CD4-positive, CD25-positive, alpha-beta regulatory T cell (primary cell): ENCODE data around the gene NRL. TPM values are rescaled to one million over a fixed set of nuclear protein-coding genes. Genes with fewer than 3 reads are reported as not detected.
A peak's percentile ranks its signal among the peaks of the same experiment; 100 is the strongest.

Experiments used
- ATAC-seq, 2 donors: fragments of 150-1000 bp; cut with Tn5 transposase; one replicate each; pipeline ENCODE4 v1.10.0; 2021; ENCODE audit warnings: low read depth in 2 of 2, moderate number of reproducible peaks in 2 of 2, moderate library complexity in 1 of 2
- DNase-seq, 3 donors: peaks; one replicate each; pipeline versions ENCODE4 v3.0.0 to v3.0.0-alpha.2; 2012 to 2022; ENCODE audit warnings: mixed read lengths in 1 of 3
- H3K27ac ChIP-seq: one replicate; pipeline ENCODE4 v1.7.0; 2013; ENCODE audit warnings: mild to moderate bottlenecking, low read length; ENCODE audit not compliant: insufficient read depth, poor library complexity, severe bottlenecking
- H3K27me3 ChIP-seq: one replicate; pipeline ENCODE4 v1.7.0; 2013; ENCODE audit warnings: low read length; ENCODE audit not compliant: control insufficient read depth, insufficient read depth
- H3K36me3 ChIP-seq: one replicate; pipeline ENCODE4 v1.7.0; 2013; ENCODE audit warnings: mild to moderate bottlenecking, low read length, moderate library complexity; ENCODE audit not compliant: control insufficient read depth, insufficient read depth
- H3K4me1 ChIP-seq: 2 replicates; pipeline ENCODE4 v1.7.0; 2013; ENCODE audit warnings: mild to moderate bottlenecking, low read length; ENCODE audit not compliant: insufficient read depth, control insufficient read depth, poor library complexity, severe bottlenecking
- H3K4me3 ChIP-seq: one replicate; pipeline ENCODE4 v1.7.0; 2013; ENCODE audit warnings: low read depth, mild to moderate bottlenecking, low read length, moderate library complexity
- H3K9me3 ChIP-seq, 2 experiments: 1 replicate in 1 of 2; 2 replicates in 1 of 2; pipeline ENCODE4 v1.7.0; 2013; ENCODE audit warnings: low read length in 2 of 2, mild to moderate bottlenecking in 1 of 2, moderate library complexity in 1 of 2; ENCODE audit not compliant: control insufficient read depth in 2 of 2
- H3K27ac Mint-ChIP-seq, 3 donors: one replicate each; pipeline ENCODE4 v1.8.0; 2020 to 2022; ENCODE audit warnings: mild to moderate bottlenecking in 3 of 3, mixed read lengths in 3 of 3, moderate library complexity in 2 of 3
- H3K27me3 Mint-ChIP-seq: one replicate; pipeline ENCODE4 v1.8.0; 2022; ENCODE audit warnings: mild to moderate bottlenecking, mixed read lengths
- H3K36me3 Mint-ChIP-seq: one replicate; pipeline ENCODE4 v1.8.0; 2020; ENCODE audit warnings: mixed read lengths
- H3K4me1 Mint-ChIP-seq, 4 donors: one replicate each; pipeline ENCODE4 v1.8.0; 2020 to 2022; ENCODE audit warnings: mixed read lengths in 4 of 4, mild to moderate bottlenecking in 1 of 4
- H3K4me3 Mint-ChIP-seq, 4 donors: one replicate each; pipeline ENCODE4 v1.8.0; 2020 to 2022; ENCODE audit warnings: mild to moderate bottlenecking in 4 of 4, mixed read lengths in 4 of 4, moderate library complexity in 3 of 4
- H3K9me3 Mint-ChIP-seq, 7 donors: one replicate each; pipeline ENCODE4 v1.8.0; 2020 to 2022; ENCODE audit warnings: mixed read lengths in 7 of 7, mild to moderate bottlenecking in 3 of 7, moderate library complexity in 2 of 7
- polyA plus RNA-seq, 4 donors: library from polyadenylated mRNA; unstranded; fragments of 300-500 nt; fragmentation: Illumina TruSeq; gene quantifications; one replicate each; pipeline ENCODE4 v1.2.3, GENCODE V29; 2021
- total RNA-seq: library from RNA; stranded (reverse); gene quantifications from one replicate; pipeline ENCODE4 v1.2.3, GENCODE V29; 2022

NRL gene
- total and polyA plus RNA-seq, 5 donors from 2014 or later = 1.9 to 2.9 (median 2.2) TPM

- Histone ChIP-seq H3K27me3 (no peaks in the 10 kb centered on the region), H3K4me3 (no peak overlapping the region), H3K4me1 (no peaks in the 10 kb centered on the region), H3K27ac (no peak overlapping the region), H3K9me3 (no peaks in the 10 kb centered on the region), H3K36me3 (no peaks in the 10 kb centered on the region)
- ATAC-seq = no peak
- Mint-ChIP-seq H3K27me3 (peaks cover 22% of the 10 kb centered on the region), H3K9me3 (peaks cover 0 to 2% (median 0%) of the 10 kb centered on the region in 7 donors), H3K4me1 (peaks cover 0 to 2% (median 0%) of the 10 kb centered on the region in 4 donors), H3K27ac (no peak overlapping the region), H3K4me3 (no peak overlapping the region), H3K36me3 (no peaks in the 10 kb centered on the region)
- DNase-seq = no peak
Measured at GRCh38 chr14:24069411-24069735, 45.4 kb downstream of the NRL start.

GRCh38 chr14:24068711-24069410 lies 45.9 kb downstream of the NRL start:
- no peak overlapping the region for H3K4me3 ChIP-seq
- no peak for ATAC-seq
- H3K27me3 ChIP-seq = no peaks in the 10 kb centered on the region
- H3K27me3 Mint-ChIP-seq = peaks cover 22% of the 10 kb centered on the region
- H3K4me1 Mint-ChIP-seq = peaks cover 0 to 2% (median 0%) of the 10 kb centered on the region in 4 donors
- no peaks in the 10 kb centered on the region for H3K36me3 ChIP-seq
- no peak overlapping the region for H3K27ac ChIP-seq
- H3K9me3 ChIP-seq = no peaks in the 10 kb centered on the region
- H3K4me3 Mint-ChIP-seq = no peak overlapping the region
- no peak overlapping the region for H3K27ac Mint-ChIP-seq
- no peaks in the 10 kb centered on the region for H3K36me3 Mint-ChIP-seq
- no peaks in the 10 kb centered on the region for H3K9me3 Mint-ChIP-seq
- DNase-seq = no peak
- no peaks in the 10 kb centered on the region for H3K4me1 ChIP-seq

GRCh38 chr14:24067133-24068082 lies 47.3 kb downstream of the NRL start:
- no peak for ATAC-seq
- H3K9me3 Mint-ChIP-seq = no peaks in the 10 kb centered on the region

GRCh38 chr14:24066496-24067132 lies 48.1 kb downstream of the NRL start:
- no peaks in the 10 kb centered on the region for H3K9me3 ChIP-seq
- no peaks in the 10 kb centered on the region for H3K36me3 ChIP-seq
- no peak overlapping the region for H3K27ac ChIP-seq
- Mint-ChIP-seq H3K27me3 (peaks cover 16% of the 10 kb centered on the region), H3K9me3 (no peaks in the 10 kb centered on the region), H3K4me3 (no peak overlapping the region), H3K36me3 (no peaks in the 10 kb centered on the region), H3K4me1 (peaks cover 0 to 2% (median 0%) of the 10 kb centered on the region in 4 donors), H3K27ac (no peak overlapping the region)
- ATAC-seq (no peak), DNase-seq (no peak)
- H3K4me1 ChIP-seq = no peaks in the 10 kb centered on the region
- no peak overlapping the region for H3K4me3 ChIP-seq
- H3K27me3 ChIP-seq = no peaks in the 10 kb centered on the region

More at GRCh38 chr14:24067133-24068082, 47.3 kb downstream of the NRL start:
- Mint-ChIP-seq H3K36me3 (no peaks in the 10 kb centered on the region), H3K4me3 (no peak overlapping the region), H3K27ac (peak overlapping the region in 1 of 3 donors; percentile 3), H3K27me3 (peaks cover 16% of the 10 kb centered on the region), H3K4me1 (peaks cover 0 to 2% (median 0%) of the 10 kb centered on the region in 4 donors)
- Histone ChIP-seq H3K27ac (no peak overlapping the region), H3K27me3 (no peaks in the 10 kb centered on the region), H3K36me3 (no peaks in the 10 kb centered on the region), H3K4me1 (no peaks in the 10 kb centered on the region), H3K4me3 (no peak overlapping the region), H3K9me3 (no peaks in the 10 kb centered on the region)
- no peak for DNase-seq

GRCh38 chr14:24065408-24065807 lies 49.3 kb downstream of the NRL start:
- DNase-seq (no peak), ATAC-seq (no peak)
- Mint-ChIP-seq H3K9me3 (no peaks in the 10 kb centered on the region), H3K4me1 (no peaks in the 10 kb centered on the region), H3K36me3 (no peaks in the 10 kb centered on the region), H3K27ac (no peak overlapping the region), H3K4me3 (no peak overlapping the region), H3K27me3 (peaks cover 11% of the 10 kb centered on the region)
- Histone ChIP-seq H3K4me1 (no peaks in the 10 kb centered on the region), H3K9me3 (no peaks in the 10 kb centered on the region), H3K36me3 (no peaks in the 10 kb centered on the region), H3K27ac (no peak overlapping the region), H3K27me3 (no peaks in the 10 kb centered on the region), H3K4me3 (no peak overlapping the region)

GRCh38 chr14:24064856-24065255 lies 49.9 kb downstream of the NRL start:
- Mint-ChIP-seq H3K27ac (no peak overlapping the region), H3K4me1 (no peaks in the 10 kb centered on the region), H3K36me3 (no peaks in the 10 kb centered on the region)

GRCh38 chr14:24064091-24064795 lies 50.5 kb downstream of the NRL start:
- Histone ChIP-seq H3K27me3 (no peaks in the 10 kb centered on the region), H3K9me3 (no peaks in the 10 kb centered on the region), H3K4me3 (no peak overlapping the region), H3K27ac (no peak overlapping the region), H3K36me3 (no peaks in the 10 kb centered on the region), H3K4me1 (no peaks in the 10 kb centered on the region)
- ATAC-seq (no peak), DNase-seq (no peak)
- H3K36me3 Mint-ChIP-seq = no peaks in the 10 kb centered on the region
- no peak overlapping the region for H3K4me3 Mint-ChIP-seq
- no peaks in the 10 kb centered on the region for H3K4me1 Mint-ChIP-seq
- peak overlapping the region in 1 of 3 donors; percentile 48 for H3K27ac Mint-ChIP-seq
- no peaks in the 10 kb centered on the region for H3K9me3 Mint-ChIP-seq
- H3K27me3 Mint-ChIP-seq = peaks cover 11% of the 10 kb centered on the region

More at GRCh38 chr14:24064856-24065255, 49.9 kb downstream of the NRL start:
- DNase-seq (no peak), ATAC-seq (no peak)
- H3K36me3 ChIP-seq = no peaks in the 10 kb centered on the region
- H3K4me3 ChIP-seq = no peak overlapping the region
- Mint-ChIP-seq H3K27me3 (peaks cover 11% of the 10 kb centered on the region), H3K4me3 (no peak overlapping the region), H3K9me3 (no peaks in the 10 kb centered on the region)
- no peaks in the 10 kb centered on the region for H3K9me3 ChIP-seq
- H3K4me1 ChIP-seq = no peaks in the 10 kb centered on the region
- H3K27ac ChIP-seq = no peak overlapping the region
- no peaks in the 10 kb centered on the region for H3K27me3 ChIP-seq
